Measurements from ENCODE around the gene ZNF770.
"Not testable (repeated sequence)": the region's sequence is repeated elsewhere in the genome, so short reads cannot be mapped to it uniquely, and the experiment has no call there.

The ZNF770 gene

GRCh38 chr15:34943711-34944110 lies 44.4 kb downstream of the ZNF770 start:
- no peak overlapping the region for H3K27ac ChIP-seq
- ChIA-PET CTCF (interaction anchor here (0.7 kb wide), 1 partner anchor 24 kb away, joined by 3 read pairs; no protein-coding TSS in a partner anchor), POLR2A (ENCODE audit: low non-redundant PET) (no interaction called here)
- TF ChIP-seq CTCF (conservative IDR thresholded peaks at IDR 0.05; ENCODE audit: low read depth): no peak
- no peak for DNase-seq (ENCODE audit: low spot score)

- DNase-seq (ENCODE audit: low spot score); H3K27ac ChIP-seq; CTCF ChIA-PET; POLR2A ChIA-PET (ENCODE audit: low non-redundant PET): not testable (repeated sequence)
These were observed 44.8 kb downstream of the ZNF770 start for GRCh38 chr15:34943264-34943663.

GRCh38 chr15:34942363-34942762 lies 45.7 kb downstream of the ZNF770 start:
- no peak for TF ChIP-seq CTCF (conservative IDR thresholded peaks at IDR 0.05; ENCODE audit: low read depth)
- H3K27ac ChIP-seq: no peak overlapping the region
- POLR2A ChIA-PET (ENCODE audit: low non-redundant PET): no interaction called here
- CTCF ChIA-PET: interaction anchor here (1.1 kb wide), 1 partner anchor 332 kb away, joined by 3 read pairs; no protein-coding TSS in a partner anchor
- no peak for DNase-seq (ENCODE audit: low spot score)

- no peak for TF ChIP-seq CTCF (conservative IDR thresholded peaks at IDR 0.05; ENCODE audit: low read depth)
- ChIA-PET POLR2A (ENCODE audit: low non-redundant PET) (no interaction called here), CTCF (interaction anchor here (1.1 kb wide), 1 partner anchor 331 kb away, joined by 3 read pairs; no protein-coding TSS in a partner anchor)
- H3K27ac ChIP-seq: no peak overlapping the region
- DNase-seq (ENCODE audit: low spot score): no peak
These were observed 46.3 kb downstream of the ZNF770 start for GRCh38 chr15:34941831-34942230.

GRCh38 chr15:34941185-34941698 lies 46.8 kb downstream of the ZNF770 start:
- CTCF ChIA-PET: no interaction called here
- POLR2A ChIA-PET (ENCODE audit: low non-redundant PET): no interaction called here
- DNase-seq (ENCODE audit: low spot score): no peak
- no peak overlapping the region for H3K27ac ChIP-seq
- no peak for TF ChIP-seq CTCF (conservative IDR thresholded peaks at IDR 0.05; ENCODE audit: low read depth)

GRCh38 chr15:34933432-34933975 lies 54.6 kb downstream of the ZNF770 start:
- no peak overlapping the region for H3K27ac ChIP-seq
- ChIA-PET CTCF (interaction anchor here (1.3 kb wide), 1 partner anchor 13 kb away, joined by 3 read pairs; no protein-coding TSS in a partner anchor), POLR2A (ENCODE audit: low non-redundant PET) (no interaction called here)
- no peak for DNase-seq (ENCODE audit: low spot score)
- TF ChIP-seq CTCF (conservative IDR thresholded peaks at IDR 0.05; ENCODE audit: low read depth): no peak

- CTCF ChIA-PET; DNase-seq (ENCODE audit: low spot score); POLR2A ChIA-PET (ENCODE audit: low non-redundant PET); H3K27ac ChIP-seq: not testable (repeated sequence)
These were observed 59.7 kb downstream of the ZNF770 start for GRCh38 chr15:34928349-34928748.
